GM19372 (cell line): ENCODE results near the gene TRIM49D2.
"Not testable (repeated sequence)": the region's sequence is repeated elsewhere in the genome, so short reads cannot be mapped to it uniquely, and the experiment has no call there.

Experiments
- ATAC-seq: cut with Tn5 transposase; IDR thresholded peaks from one replicate; pipeline ENCODE4 v1.9.1; 2021; ENCODE audit warnings: mild to moderate bottlenecking, low read depth, moderate library complexity; ENCODE audit not compliant: unreplicated experiment

TRIM49D2 gene

GRCh38 chr11:89923764-89924163 is at the start of gene TRIM49D2:
Gene TRIM49D2, plus strand, starts transcription at chr11:89924064. Its CDS starts 2,698 bp downstream, at chr11:89926762.
- ATAC-seq, result not testable (repeated sequence)

- ATAC-seq, result not testable (repeated sequence)
Measured at GRCh38 chr11:89877511-89877910, 46.4 kb upstream of the TRIM49D2 start.

GRCh38 chr11:89893245-89893644 is 30.6 kb upstream of the TRIM49D2 start:
- not testable (repeated sequence) for ATAC-seq

GRCh38 chr11:89900809-89901208 is 23.1 kb upstream of the TRIM49D2 start:
- ATAC-seq, result not testable (repeated sequence)

GRCh38 chr11:89922195-89922660 is 1.6 kb upstream of the TRIM49D2 start, which contains the start of gene TRIM49D1:
Gene TRIM49D1, minus strand, starts transcription at chr11:89922245. Its CDS starts 4,535 bp downstream, at chr11:89917710.
- ATAC-seq, result no peak

GRCh38 chr11:89960833-89961232 is 37.0 kb downstream of the TRIM49D2 start:
- ATAC-seq, result not testable (repeated sequence)

GRCh38 chr11:89965737-89966136 is 41.9 kb downstream of the TRIM49D2 start, which contains the start of gene TRIM64:
Gene TRIM64, plus strand, starts transcription at chr11:89966037. Its CDS starts 2,467 bp downstream, at chr11:89968504.
- not testable (repeated sequence) for ATAC-seq
